CD4-positive, alpha-beta T cell treated with Interleukin-2 at 100 ng/mL for 4 hours (primary cell): ENCODE results near the gene PTPRF.

ENCODE experiments used
- DNase-seq: peaks from one replicate; pipeline ENCODE4 v3.0.0-alpha.2; 2020; ENCODE audit warnings: low spot score

PTPRF gene

DNA sequence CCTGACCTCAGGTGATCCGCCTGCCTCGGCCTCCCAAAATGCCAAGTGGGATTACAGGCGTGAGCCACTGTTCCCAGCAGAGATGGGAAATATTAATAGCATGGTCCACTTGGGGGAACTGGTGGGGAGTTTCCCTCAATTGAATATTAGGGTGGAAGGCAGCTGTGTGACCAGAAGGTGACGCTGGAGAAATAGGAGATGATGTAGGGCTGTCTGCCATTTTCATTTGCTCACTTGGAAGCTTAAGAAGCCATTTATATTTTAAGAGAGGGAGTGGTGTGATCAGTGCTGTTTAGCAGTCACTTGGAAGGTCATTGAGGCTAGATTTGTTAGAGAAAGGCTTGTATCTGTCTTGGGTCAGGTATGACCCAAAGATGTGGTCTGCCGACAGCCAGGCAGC lies 139.2 kb downstream of the PTPRF start:
- no peak for DNase-seq

- DNase-seq: no peak
Observed at GRCh38 chr1:43671193-43671592, 140.5 kb downstream of the PTPRF start.

- no peak for DNase-seq
Observed at GRCh38 chr1:43671626-43672330, 141.1 kb downstream of the PTPRF start.

DNA sequence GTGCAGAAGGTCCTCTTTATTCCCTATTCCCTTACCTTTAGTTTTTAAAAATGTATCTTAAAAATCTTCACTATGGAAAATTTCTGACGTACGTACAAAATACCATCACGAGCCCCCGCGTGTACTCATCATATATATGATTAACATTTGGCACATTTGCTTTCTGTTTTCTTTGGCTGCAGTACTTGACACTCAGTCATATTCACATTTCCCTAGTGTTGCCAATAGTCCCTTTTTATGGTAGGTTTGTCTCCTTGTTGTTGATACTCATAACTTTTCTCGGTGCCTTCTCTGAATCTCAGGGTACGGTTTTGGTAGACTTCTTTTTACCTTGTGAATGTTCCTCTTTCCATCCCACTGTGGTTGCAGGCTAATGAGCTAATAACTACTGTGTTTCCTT lies 142.6 kb downstream of the PTPRF start:
- DNase-seq: no peak
